ENCODE results near the gene SLC22A2.

Gene SLC22A2

GRCh38 chr6:160273750-160274149, 15.1 kb upstream of the SLC22A2 start:
- DNase-seq (ENCODE audit: low read depth): no peak

- DNase-seq (ENCODE audit: low read depth): no peak
Measured at GRCh38 chr6:160273196-160273595, 14.6 kb upstream of the SLC22A2 start.

- no peak for DNase-seq (ENCODE audit: low read depth)
Measured at GRCh38 chr6:160272707-160273106, 14.1 kb upstream of the SLC22A2 start.

- DNase-seq (ENCODE audit: low read depth): no peak
Measured at GRCh38 chr6:160270347-160270746, 11.7 kb upstream of the SLC22A2 start.

GRCh38 chr6:160269771-160270170, 11.2 kb upstream of the SLC22A2 start:
- no peak for DNase-seq (ENCODE audit: low read depth)

- DNase-seq (ENCODE audit: low read depth): no peak
Measured at GRCh38 chr6:160269023-160269521, 10.5 kb upstream of the SLC22A2 start.

GRCh38 chr6:160267102-160267501, 8.5 kb upstream of the SLC22A2 start:
- no peak for DNase-seq (ENCODE audit: low read depth)

- no peak for DNase-seq (ENCODE audit: low read depth)
Measured at GRCh38 chr6:160265869-160266476, 7.4 kb upstream of the SLC22A2 start.

GRCh38 chr6:160264061-160264612, 5.5 kb upstream of the SLC22A2 start:
- no peak for DNase-seq (ENCODE audit: low read depth)

GRCh38 chr6:160263196-160263939, 4.7 kb upstream of the SLC22A2 start:
- no peak for DNase-seq (ENCODE audit: low read depth)

GRCh38 chr6:160261991-160262680, 3.5 kb upstream of the SLC22A2 start:
- no peak for DNase-seq (ENCODE audit: low read depth)

GRCh38 chr6:160260803-160261450, 2.3 kb upstream of the SLC22A2 start:
- no peak for DNase-seq (ENCODE audit: low read depth)

GRCh38 chr6:160260367-160260766, 1.7 kb upstream of the SLC22A2 start:
- no peak for DNase-seq (ENCODE audit: low read depth)

- no peak for DNase-seq (ENCODE audit: low read depth)
Measured at GRCh38 chr6:160259598-160259997, 977 bp upstream of the SLC22A2 start.

- DNase-seq (ENCODE audit: low read depth): no peak
Measured at GRCh38 chr6:160259143-160259425, 463 bp upstream of the SLC22A2 start.

- no peak for DNase-seq (ENCODE audit: low read depth)
Measured at GRCh38 chr6:160256445-160256844, 2.2 kb downstream of the SLC22A2 start.

- no peak for DNase-seq (ENCODE audit: low read depth)
Measured at GRCh38 chr6:160254467-160255312, 3.9 kb downstream of the SLC22A2 start.

- no peak for DNase-seq (ENCODE audit: low read depth)
Measured at GRCh38 chr6:160253714-160254113, 4.9 kb downstream of the SLC22A2 start.

GRCh38 chr6:160253292-160253691, 5.3 kb downstream of the SLC22A2 start:
- DNase-seq (ENCODE audit: low read depth): no peak

- no peak for DNase-seq (ENCODE audit: low read depth)
Measured at GRCh38 chr6:160252073-160252813, 6.4 kb downstream of the SLC22A2 start.

- DNase-seq (ENCODE audit: low read depth): no peak
Measured at GRCh38 chr6:160249671-160250070, 8.9 kb downstream of the SLC22A2 start.
